GM23338 (cell line): ENCODE results near the gene PTPRO. TPM values are rescaled to one million over a fixed set of nuclear protein-coding genes. Genes with fewer than 3 reads are reported as not detected.

Experiments
- ATAC-seq: fragments of 200-7000 bp; cut with Tn5 transposase; 3 replicates; pipeline ENCODE4 v1.9.1; 2020
- DNase-seq: peaks from one replicate; pipeline ENCODE4 v3.0.0-alpha.2; 2015; ENCODE audit warnings: low spot score
- H2AFZ ChIP-seq: fragments of 200-600 bp; sonication (generic); 2 replicates; pipeline ENCODE4 v1.8.0; 2016; ENCODE audit warnings: antibody characterized with exemption, mild to moderate bottlenecking, moderate library complexity
- H3F3A ChIP-seq: fragments of 200-600 bp; sonication (generic); replicated peaks from 2 replicates; pipeline ENCODE4 v1.8.0; 2017; ENCODE audit warnings: antibody characterized with exemption, mixed run types, low read depth
- H3K27ac ChIP-seq: fragments of 200-600 bp; sonication (generic); 2 replicates; pipeline ENCODE4 v1.6.1; 2016; ENCODE audit warnings: low read depth
- H3K27me3 ChIP-seq: fragments of 200-600 bp; sonication (generic); 2 replicates; pipeline ENCODE4 v1.8.0; 2016; ENCODE audit warnings: mild to moderate bottlenecking, mixed run types, moderate library complexity; ENCODE audit not compliant: insufficient read depth
- H3K36me3 ChIP-seq: fragments of 200-600 bp; sonication (generic); 2 replicates; pipeline ENCODE4 v1.8.0; 2016; ENCODE audit warnings: mild to moderate bottlenecking; ENCODE audit not compliant: insufficient read depth
- H3K4me1 ChIP-seq: fragments of 200-600 bp; sonication (generic); 2 replicates; pipeline ENCODE4 v1.8.0; 2016; ENCODE audit warnings: mild to moderate bottlenecking, moderate library complexity; ENCODE audit not compliant: insufficient read depth
- H3K4me2 ChIP-seq: fragments of 200-600 bp; sonication (generic); 2 replicates; pipeline ENCODE4 v1.7.1; 2017; ENCODE audit warnings: mixed run types
- H3K4me3 ChIP-seq: fragments of 200-600 bp; sonication (generic); 2 replicates; pipeline ENCODE4 v1.6.1; 2016; ENCODE audit warnings: mixed run types
- H3K79me2 ChIP-seq: fragments of 200-600 bp; sonication (generic); replicated peaks from 2 replicates; pipeline ENCODE4 v1.8.0; 2017; ENCODE audit warnings: mild to moderate bottlenecking; ENCODE audit not compliant: insufficient read depth
- H3K9me2 ChIP-seq: fragments of 200-600 bp; sonication (generic); 2 replicates; pipeline ENCODE4 v1.8.0; 2017; ENCODE audit not compliant: insufficient read depth
- H4K20me1 ChIP-seq: fragments of 200-600 bp; sonication (generic); replicated peaks from 2 replicates; pipeline ENCODE4 v1.8.0; 2017; ENCODE audit warnings: mild to moderate bottlenecking; ENCODE audit not compliant: insufficient read depth
- H3K27ac Mint-ChIP-seq: 2 replicates; pipeline ENCODE4 v1.8.0; 2020; ENCODE audit warnings: inconsistent platforms, mild to moderate bottlenecking, moderate library complexity, mixed read lengths
- H3K27me3 Mint-ChIP-seq: 3 replicates; pipeline ENCODE4 v1.8.0; 2022; ENCODE audit warnings: low read depth, mild to moderate bottlenecking, moderate library complexity, mixed read lengths, inconsistent platforms; ENCODE audit not compliant: insufficient read depth, poor library complexity
- H3K36me3 Mint-ChIP-seq: 3 replicates; pipeline ENCODE4 v1.8.0; 2021; ENCODE audit warnings: low read depth, mild to moderate bottlenecking, inconsistent platforms, moderate library complexity, mixed read lengths
- H3K4me1 Mint-ChIP-seq: 3 replicates; pipeline ENCODE4 v1.8.0; 2020; ENCODE audit warnings: mild to moderate bottlenecking, inconsistent platforms, mixed read lengths
- H3K4me3 Mint-ChIP-seq: 3 replicates; pipeline ENCODE4 v1.8.0; 2021; ENCODE audit warnings: moderate library complexity, mild to moderate bottlenecking, inconsistent platforms, mixed read lengths
- H3K9me3 Mint-ChIP-seq: 3 replicates; pipeline ENCODE4 v1.8.0; 2020; ENCODE audit warnings: moderate library complexity, mild to moderate bottlenecking, inconsistent platforms, mixed read lengths
- CREB1 ChIP-seq: fragments of 250-450 bp; sonication (Bioruptor Pico); IDR thresholded peaks from 2 replicates; pipeline ENCODE4 v1.5.0; 2020; ENCODE audit warnings: low read depth, mild to moderate bottlenecking, moderate library complexity
- CTCF ChIP-seq, 2 experiments: fragments of 200-600 bp in 1 of 2; sonication (generic) in 1 of 2; conservative IDR thresholded peaks; 2 replicates each; pipeline versions ENCODE4 v1.5.1 to v1.6.1; 2016 to 2017; ENCODE audit warnings: antibody characterized with exemption in 2 of 2, low read depth in 2 of 2, mild to moderate bottlenecking in 2 of 2, moderate library complexity in 1 of 2
- ETS1 ChIP-seq: IDR thresholded peaks from 2 replicates; pipeline ENCODE4 v1.6.1; 2016; ENCODE audit warnings: antibody characterized with exemption
- EZH2 ChIP-seq: fragments of 200-600 bp; sonication (generic); IDR thresholded peaks from one replicate; pipeline ENCODE4 v1.8.0; 2017; ENCODE audit warnings: antibody characterized with exemption, mild to moderate bottlenecking, low read depth; ENCODE audit not compliant: unreplicated experiment
- EZH2phosphoT487 ChIP-seq: fragments of 200-600 bp; sonication (generic); IDR thresholded peaks from one replicate; pipeline ENCODE4 v1.8.1; 2018; ENCODE audit warnings: antibody characterized with exemption; ENCODE audit not compliant: unreplicated experiment
- JUNB ChIP-seq: IDR thresholded peaks from one replicate; pipeline ENCODE4 v1.6.1; 2016; ENCODE audit warnings: antibody characterized with exemption; ENCODE audit not compliant: unreplicated experiment
- NANOG ChIP-seq: IDR thresholded peaks from 2 replicates; pipeline ENCODE4 v1.6.1; 2016; ENCODE audit warnings: antibody characterized with exemption, borderline replicate concordance
- REST ChIP-seq: IDR thresholded peaks from one replicate; pipeline ENCODE4 v1.6.1; 2018; ENCODE audit warnings: antibody characterized with exemption; ENCODE audit not compliant: unreplicated experiment
- STAT1 ChIP-seq: IDR thresholded peaks from one replicate; pipeline ENCODE4 v1.6.1; 2016; ENCODE audit warnings: antibody characterized with exemption; ENCODE audit not compliant: unreplicated experiment
- ZNF331 ChIP-seq: fragments of 250-450 bp; sonication (Bioruptor Pico); IDR thresholded peaks from 2 replicates; pipeline ENCODE4 v1.5.0; 2020; ENCODE audit warnings: low read depth, mild to moderate bottlenecking, moderate library complexity
- polyA plus RNA-seq: library from polyadenylated mRNA; unstranded; fragments of >200 nt; fragmentation: Nextera tagmentation; extraction: Ambion mirVana; gene quantifications from 2 replicates; pipeline ENCODE4 v1.2.1, GENCODE V29; 2016
- total RNA-seq: library from RNA; depleted of rRNA; stranded (reverse); fragments of >200 nt; shearing (Covaris generic); gene quantifications from 2 replicates; pipeline ENCODE4 v1.2.3, GENCODE V29; 2014

PTPRO gene
- total and polyA plus RNA-seq, 2 experiments from 2014 or later, result 1.4 to 1.5 TPM

- TF ChIP-seq CREB1 (CRISPR knock-in tag), result no peak
- TF ChIP-seq NANOG, result no peak
- no peak for TF ChIP-seq EZH2
- no peak for TF ChIP-seq STAT1
- TF ChIP-seq REST, result no peak
- no peak for TF ChIP-seq EZH2phosphoT487
- TF ChIP-seq CTCF (conservative IDR thresholded peaks at IDR 0.05; ENCODE audit: low read depth in 2 of 2), result no peak
These were observed 206.4 kb downstream of the PTPRO start (continued) for GRCh38 chr12:15528666-15529065.

- H4K20me1 ChIP-seq, result no peaks in the 10 kb centered on the region
- no peak overlapping the region for H3K27ac ChIP-seq
- H3K4me2 ChIP-seq, result no peak overlapping the region
- H3K36me3 ChIP-seq, result no peaks in the 10 kb centered on the region
- Mint-ChIP-seq H3K4me1 (peaks cover 12% of the 10 kb centered on the region), H3K9me3 (no peaks in the 10 kb centered on the region), H3K27ac (no peak overlapping the region), H3K27me3 (no peaks in the 10 kb centered on the region), H3K4me3 (no peak overlapping the region), H3K36me3 (no peaks in the 10 kb centered on the region)
- no peaks in the 10 kb centered on the region for H3K79me2 ChIP-seq
- DNase-seq (no peak), ATAC-seq (no peak)
- H3K27me3 ChIP-seq, result no peaks in the 10 kb centered on the region
- 0 out of 2 replicates have a peak, but pooled peaks cover 3% of the 10 kb centered on the region for H3K9me2 ChIP-seq
- no peaks in the 10 kb centered on the region for H3F3A ChIP-seq
- no peak overlapping the region for H2AFZ ChIP-seq
- H3K4me3 ChIP-seq, result no peak overlapping the region
- no peaks in the 10 kb centered on the region for H3K4me1 ChIP-seq
- no peak for TF ChIP-seq ETS1
- no peak for TF ChIP-seq JUNB
- no peak for TF ChIP-seq CTCF (conservative IDR thresholded peaks at IDR 0.05; ENCODE audit: low read depth in 2 of 2)
- TF ChIP-seq ZNF331 (CRISPR knock-in tag), result no peak
- TF ChIP-seq EZH2, result no peak
- no peak for TF ChIP-seq STAT1
- TF ChIP-seq NANOG, result no peak
These were observed 208.1 kb downstream of the PTPRO start for GRCh38 chr12:15530361-15530760.
